GM06990 (cell line): ENCODE measurements around the gene PIGM.

ENCODE experiments used
- DNase-seq: peaks from one replicate; pipeline ENCODE4 v3.0.0-alpha.2; 2011; ENCODE audit not compliant: insufficient read length; ENCODE audit errors: extremely low read depth
- H3K27me3 ChIP-seq: replicated peaks from 2 replicates; pipeline ENCODE4 v1.6.0; 2011; ENCODE audit warnings: low read length; ENCODE audit not compliant: control insufficient read depth, insufficient read depth
- H3K36me3 ChIP-seq: 2 replicates; pipeline ENCODE4 v1.5.1; 2011; ENCODE audit warnings: low read length; ENCODE audit not compliant: control insufficient read depth, insufficient read depth
- H3K4me3 ChIP-seq: replicated peaks from 2 replicates; pipeline ENCODE4 v1.5.1; 2011; ENCODE audit warnings: low read depth, mild to moderate bottlenecking, control low read depth, low read length
- CTCF ChIP-seq: IDR thresholded peaks from 2 replicates; pipeline ENCODE4 v1.5.1; 2011; ENCODE audit warnings: low read length, control low read depth, mild to moderate bottlenecking, inconsistent platforms; ENCODE audit not compliant: insufficient read depth, poor library complexity, severe bottlenecking

The PIGM gene

GRCh38 chr1:160001440-160001839 is 30.4 kb downstream of the PIGM start:
- no peak for TF ChIP-seq CTCF
- no peak overlapping the region for H3K4me3 ChIP-seq
- no peaks in the 10 kb centered on the region; the same call in 1 of the 2 replicates for H3K27me3 ChIP-seq
- H3K36me3 ChIP-seq = no peaks in the 10 kb centered on the region
- DNase-seq = no peak

- no peak for TF ChIP-seq CTCF
- H3K4me3 ChIP-seq = no peak overlapping the region
- no peaks in the 10 kb centered on the region; the same call in 1 of the 2 replicates for H3K27me3 ChIP-seq
- no peaks in the 10 kb centered on the region for H3K36me3 ChIP-seq
- no peak for DNase-seq
Observed at GRCh38 chr1:159999204-159999603, 32.6 kb downstream of the PIGM start.

- Histone ChIP-seq H3K27me3 (no peaks in the 10 kb centered on the region; the same call in 1 of the 2 replicates), H3K4me3 (no peak overlapping the region), H3K36me3 (no peaks in the 10 kb centered on the region)
- DNase-seq = no peak
- TF ChIP-seq CTCF = no peak
Observed at GRCh38 chr1:159996653-159997052, 35.1 kb downstream of the PIGM start.

GRCh38 chr1:159994896-159995295 is 36.9 kb downstream of the PIGM start:
- no peak for TF ChIP-seq CTCF
- no peak for DNase-seq
- Histone ChIP-seq H3K27me3 (no peaks in the 10 kb centered on the region), H3K4me3 (no peak overlapping the region), H3K36me3 (no peaks in the 10 kb centered on the region)

GRCh38 chr1:159993911-159994310 is 37.9 kb downstream of the PIGM start:
- Histone ChIP-seq H3K4me3 (no peak overlapping the region), H3K36me3 (no peaks in the 10 kb centered on the region), H3K27me3 (no peaks in the 10 kb centered on the region)
- no peak for DNase-seq
- no peak for TF ChIP-seq CTCF

GRCh38 chr1:159992161-159992560 is 39.6 kb downstream of the PIGM start:
- Histone ChIP-seq H3K36me3 (no peaks in the 10 kb centered on the region), H3K4me3 (no peak overlapping the region), H3K27me3 (no peaks in the 10 kb centered on the region)
- DNase-seq = no peak
- TF ChIP-seq CTCF = no peak
